Motor neuron (in vitro differentiated cells): Measurements from ENCODE around the gene CD209. TPM values are rescaled to one million over a fixed set of nuclear protein-coding genes. Genes with fewer than 3 reads are reported as not detected.
"Not testable (repeated sequence)": the region's sequence is repeated elsewhere in the genome, so short reads cannot be mapped to it uniquely, and the experiment has no call there.

Experiments
- ATAC-seq, 8 experiments: fragments of 200-7000 bp; cut with Tn5 transposase; replicated peaks in 6 of 8; 2 replicates each; pipeline ENCODE4 v1.8.0; 2021; ENCODE audit warnings: mild to moderate bottlenecking in 8 of 8, moderate library complexity in 8 of 8
- H3K27ac ChIP-seq, 2 donors: fragments of 250-450 bp; sonication (Bioruptor Pico); 2 replicates each; pipeline ENCODE4 v1.9.0; 2021; ENCODE audit warnings: antibody characterized with exemption in 2 of 2, mild to moderate bottlenecking in 2 of 2, moderate library complexity in 1 of 2
- H3K4me1 ChIP-seq, 2 donors: fragments of 250-450 bp; sonication (Bioruptor Pico); replicated peaks in 1 of 2; 2 replicates each; pipeline ENCODE4 v1.6.1; 2021; ENCODE audit warnings: antibody characterized with exemption in 2 of 2, mild to moderate bottlenecking in 2 of 2, moderate library complexity in 1 of 2
- H3K4me3 ChIP-seq, 5 donors: fragments of 250-450 bp; sonication (Bioruptor Pico); 2 replicates each; pipeline ENCODE4 v1.9.0; 2021; ENCODE audit warnings: antibody characterized with exemption in 5 of 5, mild to moderate bottlenecking in 5 of 5, moderate library complexity in 4 of 5
- WGBS, 10 experiments: fragments of 450-650 bp; shearing (Covaris generic); methylation state at CpG; one replicate each; pipeline ENCODE4 v1.0.0; 2022; 5-methylcytosine and 5-hydroxymethylcytosine counted together
- in situ Hi-C, 9 experiments: fragments of 400-800 bp; cut with MboI; loops; one replicate each; pipeline ENCODE4 v1.15.0; 2021; ENCODE audit warnings: low sequenced_read_pairs in 9 of 9, low pct_unique_long_range_greater_than_20kb in 2 of 9; ENCODE audit not compliant: unreplicated experiment in 9 of 9
- total RNA-seq, 8 experiments: library from RNA; unstranded; fragments of 300-600 nt; gene quantifications; 2 replicates each; pipeline versions ENCODE4 v1.2.3 to v1.2.4, GENCODE V29; 2022

Gene CD209
- total RNA-seq, 8 experiments from 2014 or later: 0.09 to 0.57 (median 0.14) TPM; not detected in 2

GRCh38 chr19:7784856-7785255, 37.5 kb upstream of the CD209 start:
- in situ Hi-C loops: loop anchor here in 1 of 9 experiments (25.0 kb wide), 1 partner anchor 198 kb away; the partner anchor contains the start of gene CAMSAP3
- H3K4me1 ChIP-seq: no peaks in the 10 kb centered on the region
- no peak overlapping the region for H3K27ac ChIP-seq
- no peak for ATAC-seq
- H3K4me3 ChIP-seq: no peak overlapping the region

- H3K27ac ChIP-seq: no peak overlapping the region
- H3K4me1 ChIP-seq: no peaks in the 10 kb centered on the region
- WGBS, 10 experiments: 0 to 56% (median 7%) methylated on average over 2 to 8 of the region's 8 CpGs; no CpG with 5 or more reads in 1 of the 10 experiments
- in situ Hi-C loops: loop anchor here in 1 of 9 experiments (25.0 kb wide), 1 partner anchor 197 kb away; the partner anchor contains the start of gene CAMSAP3
- peak in 3 of 8 experiments; percentile 57 to 91 (median 90) for ATAC-seq
- H3K4me3 ChIP-seq: no peak overlapping the region
These were observed 36.7 kb upstream of the CD209 start for GRCh38 chr19:7783991-7784423.

- ATAC-seq: no peak
- Histone ChIP-seq H3K27ac (no peak overlapping the region), H3K4me1 (no peaks in the 10 kb centered on the region), H3K4me3 (no peak overlapping the region)
- in situ Hi-C loops: loop anchor here in 1 of 9 experiments (25.0 kb wide), 1 partner anchor 194 kb away; the partner anchor contains the start of gene CAMSAP3
- WGBS, 10 experiments: 0 to 81% (median 47%) methylated on average over 1 to 9 of the region's 12 CpGs
These were observed 33.8 kb upstream of the CD209 start for GRCh38 chr19:7781157-7781556.

- no peak overlapping the region for H3K4me3 ChIP-seq
- H3K27ac ChIP-seq: no peak overlapping the region
- 0 to 75% (median 55%) methylated on average over 1 to 21 of the region's 26 CpGs; no CpG with 5 or more reads in 1 of the 10 experiments for WGBS, 10 experiments
- no peak for ATAC-seq
- no peaks in the 10 kb centered on the region for H3K4me1 ChIP-seq
- in situ Hi-C loops: loop anchor here in 1 of 9 experiments (25.0 kb wide), 1 partner anchor 193 kb away; the partner anchor contains the start of gene CAMSAP3
These were observed 32.5 kb upstream of the CD209 start for GRCh38 chr19:7779631-7780486.

- Histone ChIP-seq H3K4me1 (no peaks in the 10 kb centered on the region), H3K27ac (no peak overlapping the region), H3K4me3 (no peak overlapping the region)
- no peak for ATAC-seq
- in situ Hi-C loops: loop anchor here in 1 of 9 experiments (25.0 kb wide), 1 partner anchor 191 kb away; the partner anchor contains the start of gene CAMSAP3
- WGBS, 10 experiments: 0 to 100% (median 50%) methylated on average over 1 to 4 of the region's 5 CpGs; no CpG with 5 or more reads in 2 of the 10 experiments
These were observed 30.7 kb upstream of the CD209 start for GRCh38 chr19:7778081-7778480.

GRCh38 chr19:7775761-7776160, 28.4 kb upstream of the CD209 start:
- no peak for ATAC-seq
- Histone ChIP-seq H3K4me1 (no peaks in the 10 kb centered on the region), H3K27ac (no peak overlapping the region), H3K4me3 (no peak overlapping the region)
- WGBS, 10 experiments: 0 to 100% (median 60%) methylated on average over 1 to 8 of the region's 9 CpGs; no CpG with 5 or more reads in 1 of the 10 experiments
- in situ Hi-C loops: loop anchor here in 1 of 9 experiments (25.0 kb wide), 1 partner anchor 188 kb away; the partner anchor contains the start of gene CAMSAP3

- ATAC-seq: no peak
- Histone ChIP-seq H3K4me3 (no peak overlapping the region), H3K4me1 (no peaks in the 10 kb centered on the region), H3K27ac (no peak overlapping the region)
- in situ Hi-C loops: no loop called here
- WGBS, 10 experiments: 36 to 89% (median 69%) methylated on average over 1 to 6 of the region's 9 CpGs; no CpG with 5 or more reads in 5 of the 10 experiments
These were observed 26.5 kb upstream of the CD209 start for GRCh38 chr19:7773841-7774240.

GRCh38 chr19:7772752-7773291, 25.5 kb upstream of the CD209 start:
- H3K27ac ChIP-seq: no peak overlapping the region
- no peak for ATAC-seq
- in situ Hi-C loops: no loop called here
- no peaks in the 10 kb centered on the region for H3K4me1 ChIP-seq
- WGBS, 10 experiments: 6 to 56% (median 37%) methylated on average over 1 to 7 of the region's 8 CpGs; no CpG with 5 or more reads in 1 of the 10 experiments
- H3K4me3 ChIP-seq: no peak overlapping the region

- 14 to 70% (median 49%) methylated on average over 1 to 7 of the region's 8 CpGs; no CpG with 5 or more reads in 1 of the 10 experiments for WGBS, 10 experiments
- H3K27ac ChIP-seq: no peak overlapping the region
- no peaks in the 10 kb centered on the region for H3K4me1 ChIP-seq
- in situ Hi-C loops: no loop called here
- no peak for ATAC-seq
- no peak overlapping the region for H3K4me3 ChIP-seq
These were observed 23.7 kb upstream of the CD209 start for GRCh38 chr19:7771072-7771471.

- H3K4me1 ChIP-seq: no peaks in the 10 kb centered on the region
These were observed 21.8 kb upstream of the CD209 start for GRCh38 chr19:7769171-7769570.

GRCh38 chr19:7767487-7767886, 20.2 kb upstream of the CD209 start:
- 0 to 40% (median 0%) methylated on average over 1 to 3 of the region's 4 CpGs; no CpG with 5 or more reads in 6 of the 10 experiments for WGBS, 10 experiments
- no peak overlapping the region for H3K27ac ChIP-seq
- no peak overlapping the region for H3K4me3 ChIP-seq
- no peak for ATAC-seq
- no peaks in the 10 kb centered on the region for H3K4me1 ChIP-seq
- in situ Hi-C loops: no loop called here

More at GRCh38 chr19:7769171-7769570, 21.8 kb upstream of the CD209 start:
- H3K27ac ChIP-seq: no peak overlapping the region
- 0 to 63% (median 44%) methylated on average over 1 to 2 of the region's 2 CpGs; no CpG with 5 or more reads in 5 of the 10 experiments for WGBS, 10 experiments
- no peak for ATAC-seq
- in situ Hi-C loops: no loop called here
- no peak overlapping the region for H3K4me3 ChIP-seq

- WGBS, 10 experiments: 18 to 65% (median 55%) methylated on average over 4 to 11 of the region's 11 CpGs; no CpG with 5 or more reads in 5 of the 10 experiments
- no peak for ATAC-seq
These were observed 19.2 kb upstream of the CD209 start for GRCh38 chr19:7766535-7766934.

GRCh38 chr19:7765043-7765442, 17.7 kb upstream of the CD209 start:
- no CpG with 5 or more reads among the region's 2 CpGs for WGBS, 10 experiments
- H3K27ac ChIP-seq, H3K4me1 ChIP-seq, ATAC-seq, in situ Hi-C loops, H3K4me3 ChIP-seq: not testable (repeated sequence)

More at GRCh38 chr19:7766535-7766934, 19.2 kb upstream of the CD209 start:
- Histone ChIP-seq H3K4me1 (no peaks in the 10 kb centered on the region), H3K27ac (no peak overlapping the region), H3K4me3 (no peak overlapping the region)
- in situ Hi-C loops: no loop called here
